Measurements from ENCODE around the gene ACOT11.

Gene ACOT11

DNA sequence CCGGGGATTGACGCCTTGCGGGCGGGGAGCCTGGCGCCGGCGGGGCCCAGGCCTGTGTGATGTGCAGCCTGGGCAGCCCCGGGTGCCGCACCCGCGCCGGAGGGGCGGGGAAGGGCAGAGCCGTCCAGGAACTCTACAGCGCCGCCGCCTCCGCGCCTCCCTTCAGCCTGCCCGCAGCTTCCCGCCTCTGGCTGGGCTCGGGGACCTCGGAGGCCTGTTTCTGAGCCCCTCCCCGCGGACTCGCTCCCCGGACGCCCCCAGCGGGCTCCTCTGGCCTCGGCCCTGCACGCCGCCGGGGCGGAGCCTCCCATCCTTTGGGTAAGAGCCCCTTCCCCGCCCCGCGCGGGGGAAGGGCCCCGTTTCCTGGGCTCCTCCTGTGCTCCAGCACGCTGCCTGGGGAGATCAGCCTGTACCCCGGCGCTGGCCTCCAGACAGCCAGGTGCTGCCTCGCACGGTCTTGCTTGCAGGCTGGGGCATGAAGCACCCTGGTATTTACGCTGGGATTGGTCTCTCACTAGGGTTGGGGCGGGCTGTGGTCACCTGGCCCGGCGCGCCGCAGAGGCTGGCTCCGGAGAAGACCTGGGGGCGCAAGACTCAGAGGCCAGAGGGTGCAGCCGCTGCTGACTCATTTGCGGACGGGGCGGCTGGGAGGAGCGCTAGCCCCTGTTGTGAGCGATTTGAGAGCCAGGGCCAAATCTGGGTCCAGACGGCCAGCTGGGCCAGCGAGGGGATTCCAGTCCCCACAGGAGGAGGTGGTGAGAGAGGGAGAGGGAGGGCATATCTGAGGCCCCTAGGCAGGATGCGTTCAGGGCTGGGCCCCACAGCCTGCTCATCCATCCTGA lies 5.7 kb upstream of the ACOT11 start:
- TF ChIP-seq, protein P1, sequence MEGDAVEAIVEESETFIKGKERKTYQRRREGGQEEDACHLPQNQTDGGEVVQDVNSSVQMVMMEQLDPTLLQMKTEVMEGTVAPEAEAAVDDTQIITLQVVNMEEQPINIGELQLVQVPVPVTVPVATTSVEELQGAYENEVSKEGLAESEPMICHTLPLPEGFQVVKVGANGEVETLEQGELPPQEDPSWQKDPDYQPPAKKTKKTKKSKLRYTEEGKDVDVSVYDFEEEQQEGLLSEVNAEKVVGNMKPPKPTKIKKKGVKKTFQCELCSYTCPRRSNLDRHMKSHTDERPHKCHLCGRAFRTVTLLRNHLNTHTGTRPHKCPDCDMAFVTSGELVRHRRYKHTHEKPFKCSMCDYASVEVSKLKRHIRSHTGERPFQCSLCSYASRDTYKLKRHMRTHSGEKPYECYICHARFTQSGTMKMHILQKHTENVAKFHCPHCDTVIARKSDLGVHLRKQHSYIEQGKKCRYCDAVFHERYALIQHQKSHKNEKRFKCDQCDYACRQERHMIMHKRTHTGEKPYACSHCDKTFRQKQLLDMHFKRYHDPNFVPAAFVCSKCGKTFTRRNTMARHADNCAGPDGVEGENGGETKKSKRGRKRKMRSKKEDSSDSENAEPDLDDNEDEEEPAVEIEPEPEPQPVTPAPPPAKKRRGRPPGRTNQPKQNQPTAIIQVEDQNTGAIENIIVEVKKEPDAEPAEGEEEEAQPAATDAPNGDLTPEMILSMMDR (IDR thresholded peaks at IDR 0.05; ENCODE audit: insufficient read depth, low read length, missing control alignments), result peak; percentile 26
- H3K4me3 ChIP-seq (ENCODE audit: low read depth, low read length), result peak overlapping the region; percentile 52
- ChIA-PET CTCF (no interaction called here), POLR2A (no interaction called here)
- no peak for DNase-seq (ENCODE audit: low read depth, low spot score)

DNA sequence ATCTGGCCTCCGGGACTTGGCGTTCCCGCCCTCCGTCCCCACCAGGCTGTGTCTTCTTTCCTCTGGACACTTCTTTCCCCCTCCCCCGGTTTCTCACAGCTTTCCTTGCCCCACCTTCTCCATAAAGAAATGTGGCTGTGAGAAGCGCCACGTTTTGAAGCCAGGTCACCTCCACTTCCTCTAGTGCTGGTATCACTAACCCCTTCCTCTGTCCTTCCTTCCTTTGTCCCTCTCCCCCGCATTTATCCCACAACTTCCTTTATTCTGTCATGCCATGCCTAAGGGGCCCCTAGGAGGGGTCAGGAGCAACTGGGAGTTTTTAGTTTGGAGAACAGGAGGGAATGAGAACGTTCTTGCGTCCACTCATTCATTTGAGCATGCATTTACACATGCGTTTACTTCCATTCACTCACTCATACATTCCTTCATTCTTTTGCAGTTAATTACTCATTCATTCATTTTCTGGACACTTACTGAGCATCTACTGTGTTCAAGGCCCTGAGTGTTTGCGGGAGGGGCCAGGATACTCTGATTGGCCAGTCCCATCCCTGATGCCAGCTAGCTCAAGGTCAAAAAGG lies 5.0 kb upstream of the ACOT11 start:
- POLR2A ChIA-PET, result no interaction called here
- H3K4me3 ChIP-seq (ENCODE audit: low read depth, low read length), result no peak overlapping the region
- CTCF ChIA-PET, result no interaction called here
- TF ChIP-seq, protein P1 (IDR thresholded peaks at IDR 0.05; ENCODE audit: insufficient read depth, low read length, missing control alignments), result no peak
- DNase-seq (ENCODE audit: low read depth, low spot score), result no peak

DNA sequence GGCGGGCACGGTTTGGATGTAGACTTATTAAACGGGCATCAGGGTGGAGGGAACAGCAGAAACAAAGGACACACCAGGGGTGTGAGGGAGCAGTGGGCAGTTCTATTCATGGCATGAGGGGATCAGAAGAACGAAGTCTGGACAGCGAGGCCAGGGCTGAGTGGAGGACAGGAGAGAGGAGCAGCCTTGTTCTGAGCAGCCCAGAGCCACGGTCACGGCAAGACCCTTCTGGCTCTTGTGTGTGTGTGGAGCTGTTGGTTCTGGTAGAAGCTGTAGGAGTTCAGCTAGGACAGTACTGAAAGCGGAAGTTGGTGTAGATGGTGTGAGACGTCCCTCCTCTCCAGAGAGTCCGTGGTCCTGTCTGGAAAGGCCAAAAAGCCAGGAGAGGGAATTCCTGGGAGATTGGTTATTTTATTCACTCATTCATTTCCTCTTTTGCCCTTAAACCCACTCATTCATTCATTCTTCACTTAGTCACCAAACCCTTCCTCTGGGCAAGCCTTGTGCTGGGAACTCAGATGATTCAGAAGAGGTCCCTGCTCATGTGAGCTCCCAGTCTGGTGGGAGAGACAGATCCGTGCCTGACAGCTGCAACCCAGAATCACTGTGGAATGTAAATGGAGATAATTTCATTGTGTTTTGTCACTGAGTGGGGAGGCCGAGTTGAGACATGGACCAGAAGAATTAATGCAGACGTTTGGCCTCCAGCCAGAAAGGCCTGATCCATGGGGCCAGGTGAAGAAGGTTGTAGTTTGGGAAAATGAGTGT lies 4.1 kb upstream of the ACOT11 start:
- DNase-seq (ENCODE audit: low read depth, low spot score), result no peak
- no peak overlapping the region for H3K4me3 ChIP-seq (ENCODE audit: low read depth, low read length)
- TF ChIP-seq, protein P1 (IDR thresholded peaks at IDR 0.05; ENCODE audit: insufficient read depth, low read length, missing control alignments), result no peak
- ChIA-PET POLR2A (no interaction called here), CTCF (no interaction called here)

DNA sequence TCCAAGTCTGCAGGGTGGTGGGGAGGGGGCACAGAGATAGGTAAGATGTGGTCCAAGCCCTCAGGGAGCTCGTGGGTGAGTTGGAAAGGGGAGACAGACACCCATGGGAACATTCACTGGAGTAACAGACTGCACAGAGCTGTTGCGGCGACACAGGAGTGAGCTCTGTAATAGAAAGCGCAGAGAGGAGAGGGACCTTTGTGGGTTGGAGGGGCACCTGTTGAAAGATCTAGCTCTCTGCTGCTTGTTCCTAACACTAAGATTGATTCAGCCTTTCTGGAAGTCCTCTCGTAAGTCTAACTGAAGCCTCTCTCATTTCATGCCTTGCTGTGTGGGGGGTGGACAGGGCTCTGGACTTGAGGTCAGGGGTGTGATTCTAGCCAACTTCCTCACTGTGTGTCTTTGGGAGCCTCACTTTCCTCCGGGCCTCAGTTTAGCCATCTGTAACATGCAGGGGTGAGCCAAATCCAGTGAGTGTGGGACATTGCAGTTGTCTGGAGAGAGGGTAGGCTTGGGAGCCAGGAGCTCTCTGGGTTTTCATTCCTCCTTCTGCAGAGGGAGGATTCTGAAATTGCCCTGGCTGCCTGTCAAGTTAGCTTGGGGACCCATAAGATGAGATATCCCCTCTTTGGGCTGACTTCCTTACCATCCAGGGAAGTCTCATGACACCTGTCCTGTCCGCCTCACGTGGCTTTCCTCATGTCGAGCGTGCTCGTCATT lies 2.0 kb upstream of the ACOT11 start:
- TF ChIP-seq, protein P1 (IDR thresholded peaks at IDR 0.05; ENCODE audit: insufficient read depth, low read length, missing control alignments), result no peak
- no peak for DNase-seq (ENCODE audit: low read depth, low spot score)
- no peak overlapping the region for H3K4me3 ChIP-seq (ENCODE audit: low read depth, low read length)
- ChIA-PET CTCF (no interaction called here), POLR2A (no interaction called here)

DNA sequence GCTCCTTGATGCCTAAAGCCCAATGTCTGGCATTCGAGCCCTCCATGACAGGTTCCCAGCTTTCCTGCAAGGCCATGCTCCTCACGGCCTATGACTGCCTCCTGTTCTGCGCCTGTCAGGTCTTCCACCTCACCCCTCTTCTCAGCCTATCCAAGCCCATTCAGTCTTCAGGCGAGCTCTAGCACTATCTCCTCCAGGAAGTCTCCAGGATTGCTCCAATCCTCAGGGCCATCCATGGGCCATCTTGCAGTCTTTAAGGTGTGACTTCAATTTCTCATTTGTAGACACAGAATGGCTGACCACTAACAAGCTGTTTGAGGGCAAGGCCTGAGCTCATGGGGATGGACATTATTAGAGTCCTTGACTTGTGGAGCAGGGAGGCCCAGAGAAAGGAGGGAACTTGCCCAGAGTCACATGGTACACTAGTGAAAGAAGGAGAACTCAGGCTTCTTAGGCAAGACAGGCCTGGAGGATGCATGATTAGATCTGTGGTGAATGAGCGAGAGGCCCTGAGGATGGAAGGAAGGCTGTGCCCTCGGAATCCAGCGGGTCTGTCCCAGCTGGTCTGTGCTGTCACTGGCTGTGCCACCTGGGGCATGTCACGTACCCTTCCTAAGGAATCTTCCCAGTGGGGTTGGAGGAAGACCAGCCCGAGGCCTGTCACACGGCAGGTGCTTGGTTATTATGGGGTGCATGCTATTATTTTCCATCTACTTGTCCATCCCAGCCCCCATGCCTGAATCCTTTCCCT lies 1.2 kb upstream of the ACOT11 start:
- no peak for DNase-seq (ENCODE audit: low read depth, low spot score)
- CTCF ChIA-PET, result interaction anchor here (0.7 to 1.9 kb wide), 2 partner anchors 12 to 22 kb away, joined by 3 to 6 read pairs; no protein-coding TSS in a partner anchor
- no peak overlapping the region for H3K4me3 ChIP-seq (ENCODE audit: low read depth, low read length)
- TF ChIP-seq, protein P1 (IDR thresholded peaks at IDR 0.05; ENCODE audit: insufficient read depth, low read length, missing control alignments), result no peak
- POLR2A ChIA-PET, result no interaction called here

All from AG04449 (cell line).